SK-N-MC (cell line): ENCODE measurements around the gene CD72.

Experiments used
- EZH2 ChIP-seq: fragments of 200-600 bp; sonication (generic); IDR thresholded peaks from one replicate; pipeline ENCODE4 v1.6.1; 2017; ENCODE audit warnings: antibody characterized with exemption
- POLR2AphosphoS5 ChIP-seq: IDR thresholded peaks from 2 replicates; pipeline ENCODE4 v1.6.1; 2012; ENCODE audit warnings: mild to moderate bottlenecking, low read depth, low read length, borderline replicate concordance

DNA sequence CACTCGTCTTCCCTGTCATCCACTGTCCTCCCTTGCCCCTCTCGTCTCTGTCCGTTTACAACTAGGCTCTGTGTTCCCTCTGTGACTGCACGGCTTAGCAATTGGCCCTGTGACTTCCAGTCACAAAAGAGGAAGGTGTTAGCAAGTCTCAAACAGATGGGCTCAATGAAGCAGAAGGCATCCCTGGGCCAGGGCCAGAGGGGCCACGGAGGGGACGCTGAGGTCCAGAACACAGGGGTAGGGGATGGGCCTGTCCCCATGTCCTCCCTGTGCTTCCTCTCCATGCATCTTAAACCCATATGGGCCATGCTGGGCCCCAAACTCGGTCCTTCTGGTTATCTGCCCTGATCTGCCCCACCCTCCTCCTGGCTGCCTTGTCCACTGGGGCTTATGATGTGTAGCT, at the start of gene CD72:
- TF ChIP-seq EZH2 (no peak), POLR2AphosphoS5 (no peak)
